Measurements from ENCODE around the gene OR51B5.
"Not testable (repeated sequence)": the region's sequence is repeated elsewhere in the genome, so short reads cannot be mapped to it uniquely, and the experiment has no call there.

OR51B5 gene

DNA sequence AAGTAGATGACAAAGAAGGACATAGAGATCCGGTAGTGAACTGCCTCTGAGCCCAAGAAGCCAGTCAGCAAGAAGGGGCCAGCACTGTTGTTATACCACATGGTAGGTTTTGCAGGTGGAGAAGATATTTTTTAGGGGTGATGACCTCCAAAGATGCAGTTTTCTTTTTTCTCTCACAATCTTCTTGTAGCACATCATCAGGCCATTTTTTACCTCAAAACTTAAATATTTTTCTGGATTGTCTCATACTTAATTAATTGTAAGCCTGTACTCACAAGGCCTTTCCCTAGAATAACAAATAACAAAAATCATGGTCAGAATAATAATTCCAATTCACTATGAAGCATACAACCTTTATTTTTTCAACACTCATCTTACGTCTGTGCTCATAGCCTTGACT is 41.5 kb downstream of the OR51B5 start, which contains the start of gene OR51B4:
Gene OR51B4, minus strand, starts transcription at position 101 of the 400 bp plus-strand sequence. Its CDS starts 0 bp downstream, at position 101.
- Mint-ChIP-seq H3K36me3 (ENCODE audit: low read depth) (no peaks in the 10 kb centered on the region), H3K27me3 (ENCODE audit: low read depth) (peaks cover 5% of the 10 kb centered on the region), H3K4me1 (no peaks in the 10 kb centered on the region), H3K27ac (no peak within 1 kb of the TSS), H3K4me3 (no peak within 1 kb of the TSS), H3K9me3 (no peaks in the 10 kb centered on the region)
- TF ChIP-seq, protein P1, sequence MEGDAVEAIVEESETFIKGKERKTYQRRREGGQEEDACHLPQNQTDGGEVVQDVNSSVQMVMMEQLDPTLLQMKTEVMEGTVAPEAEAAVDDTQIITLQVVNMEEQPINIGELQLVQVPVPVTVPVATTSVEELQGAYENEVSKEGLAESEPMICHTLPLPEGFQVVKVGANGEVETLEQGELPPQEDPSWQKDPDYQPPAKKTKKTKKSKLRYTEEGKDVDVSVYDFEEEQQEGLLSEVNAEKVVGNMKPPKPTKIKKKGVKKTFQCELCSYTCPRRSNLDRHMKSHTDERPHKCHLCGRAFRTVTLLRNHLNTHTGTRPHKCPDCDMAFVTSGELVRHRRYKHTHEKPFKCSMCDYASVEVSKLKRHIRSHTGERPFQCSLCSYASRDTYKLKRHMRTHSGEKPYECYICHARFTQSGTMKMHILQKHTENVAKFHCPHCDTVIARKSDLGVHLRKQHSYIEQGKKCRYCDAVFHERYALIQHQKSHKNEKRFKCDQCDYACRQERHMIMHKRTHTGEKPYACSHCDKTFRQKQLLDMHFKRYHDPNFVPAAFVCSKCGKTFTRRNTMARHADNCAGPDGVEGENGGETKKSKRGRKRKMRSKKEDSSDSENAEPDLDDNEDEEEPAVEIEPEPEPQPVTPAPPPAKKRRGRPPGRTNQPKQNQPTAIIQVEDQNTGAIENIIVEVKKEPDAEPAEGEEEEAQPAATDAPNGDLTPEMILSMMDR (IDR thresholded peaks at IDR 0.05; ENCODE audit: unreplicated experiment in 3 of 3): no peak

- Mint-ChIP-seq H3K4me3 (no peak overlapping the region), H3K36me3 (ENCODE audit: low read depth) (no peaks in the 10 kb centered on the region), H3K27me3 (ENCODE audit: low read depth) (peaks cover 5% of the 10 kb centered on the region), H3K27ac (no peak overlapping the region), H3K9me3 (no peaks in the 10 kb centered on the region), H3K4me1 (no peaks in the 10 kb centered on the region)
- TF ChIP-seq, protein P1 (IDR thresholded peaks at IDR 0.05; ENCODE audit: unreplicated experiment in 3 of 3): no peak
Observed at GRCh38 chr11:5300251-5300650, 43.1 kb downstream of the OR51B5 start.

DNA sequence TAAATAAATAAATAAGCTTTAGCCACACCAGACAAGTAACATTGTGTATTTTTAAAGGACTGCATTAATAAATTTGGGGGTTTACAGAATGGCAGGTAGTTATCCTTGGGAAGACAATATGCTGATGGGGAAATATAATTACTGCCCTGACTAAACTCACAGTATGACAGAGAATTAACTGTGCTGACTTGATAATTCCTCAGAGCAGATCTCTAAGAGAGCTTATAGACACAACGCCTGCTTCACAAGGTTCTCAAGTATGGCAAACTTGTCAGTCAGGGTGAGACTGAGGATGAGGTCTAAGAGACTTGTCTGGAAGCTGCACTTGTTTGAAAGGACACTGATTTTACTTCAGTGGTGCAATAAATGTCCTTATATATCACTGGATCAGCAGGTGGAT is 44.9 kb downstream of the OR51B5 start:
- Mint-ChIP-seq H3K9me3 (no peaks in the 10 kb centered on the region), H3K27me3 (ENCODE audit: low read depth) (peaks cover 5% of the 10 kb centered on the region), H3K4me3 (no peak overlapping the region), H3K27ac (no peak overlapping the region), H3K36me3 (ENCODE audit: low read depth) (no peaks in the 10 kb centered on the region), H3K4me1 (no peaks in the 10 kb centered on the region)
- TF ChIP-seq, protein P1 (IDR thresholded peaks at IDR 0.05; ENCODE audit: unreplicated experiment in 3 of 3): no peak

- H3K36me3 Mint-ChIP-seq (ENCODE audit: low read depth): no peaks in the 10 kb centered on the region
Observed at GRCh38 chr11:5297721-5298323, 45.5 kb downstream of the OR51B5 start.

GRCh38 chr11:5294342-5294995 is 48.9 kb downstream of the OR51B5 start:
- H3K9me3 Mint-ChIP-seq; H3K27me3 Mint-ChIP-seq (ENCODE audit: low read depth); H3K27ac Mint-ChIP-seq; H3K4me3 Mint-ChIP-seq; H3K4me1 Mint-ChIP-seq; H3K36me3 Mint-ChIP-seq (ENCODE audit: low read depth): not testable (repeated sequence)

More at GRCh38 chr11:5297721-5298323, 45.5 kb downstream of the OR51B5 start:
- Mint-ChIP-seq H3K4me1 (no peaks in the 10 kb centered on the region), H3K9me3 (no peaks in the 10 kb centered on the region), H3K27me3 (ENCODE audit: low read depth) (peaks cover 5% of the 10 kb centered on the region), H3K27ac (no peak overlapping the region), H3K4me3 (no peak overlapping the region)
- TF ChIP-seq, protein P1 (IDR thresholded peaks at IDR 0.05; ENCODE audit: unreplicated experiment in 3 of 3): no peak

GRCh38 chr11:5293028-5293427 is 50.3 kb downstream of the OR51B5 start:
- Mint-ChIP-seq H3K4me1 (no peaks in the 10 kb centered on the region), H3K4me3 (no peak overlapping the region), H3K27ac (no peak overlapping the region), H3K27me3 (ENCODE audit: low read depth) (peaks cover 3% of the 10 kb centered on the region), H3K36me3 (ENCODE audit: low read depth) (no peaks in the 10 kb centered on the region), H3K9me3 (no peaks in the 10 kb centered on the region)
- TF ChIP-seq, protein P1 (IDR thresholded peaks at IDR 0.05; ENCODE audit: unreplicated experiment in 3 of 3): no peak
